Suppressor macrophage treated with lipopolysaccharide for 4 hours (primary cell): ENCODE data around the gene RAI1.
"Not testable (repeated sequence)": the region's sequence is repeated elsewhere in the genome, so short reads cannot be mapped to it uniquely, and the experiment has no call there.

Source experiments
- DNase-seq: peaks from one replicate; pipeline ENCODE4 v3.0.0-alpha.2; 2020

Gene RAI1

DNA sequence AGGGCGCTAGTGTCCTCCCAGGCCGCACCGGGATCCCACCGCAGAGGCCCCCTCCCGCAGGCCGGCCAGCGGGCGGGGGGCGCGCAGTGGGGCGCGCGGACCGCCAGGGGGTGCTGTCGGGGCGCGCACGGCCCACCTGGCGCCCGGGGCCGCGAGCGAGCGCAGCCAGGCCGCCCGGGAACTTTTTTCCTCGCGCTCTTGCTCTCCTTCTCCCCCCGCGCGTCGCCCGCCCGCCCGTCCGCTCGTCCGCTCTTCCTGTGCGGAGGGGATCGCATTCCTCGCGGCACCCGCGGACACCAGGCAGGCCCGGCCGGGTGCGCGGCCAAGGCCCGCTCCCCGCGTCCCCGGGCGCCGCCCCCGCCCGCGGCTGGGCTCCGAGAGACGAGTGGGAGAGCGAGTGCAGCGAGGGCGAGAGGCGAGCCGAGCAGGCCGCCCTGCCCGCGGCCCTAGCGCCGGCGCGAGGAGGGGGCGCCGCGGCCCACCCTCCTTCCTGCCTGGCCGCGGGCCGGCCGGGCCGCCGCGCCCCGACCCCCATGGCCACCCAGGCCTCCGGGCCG, at the start of gene RAI1:
RAI1 (plus strand) TSS at position 272 of the 557 bp plus-strand sequence. CDS start 111,491 bp downstream, outside the sequence.
- DNase-seq = peak; percentile 81

DNA sequence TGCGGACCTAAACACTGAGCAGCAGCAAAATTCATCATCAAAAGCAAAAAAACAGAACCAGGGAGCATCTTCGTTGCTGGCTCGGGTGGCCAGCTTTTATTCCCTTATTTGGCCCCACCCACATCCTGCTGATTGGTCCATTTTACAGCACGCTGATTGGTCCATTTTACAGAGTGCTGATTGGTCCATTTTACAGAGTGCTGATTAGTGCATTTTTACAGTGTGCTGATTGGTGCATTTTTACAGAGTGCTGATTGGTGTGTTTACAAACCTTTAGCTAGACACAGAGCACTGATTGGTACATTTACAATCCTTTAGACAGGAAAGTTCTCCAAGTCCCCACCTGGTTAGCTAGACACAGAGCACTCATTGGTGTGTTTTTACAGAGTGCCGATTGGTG, 48.6 kb upstream of the RAI1 start:
- not testable (repeated sequence) for DNase-seq

DNA sequence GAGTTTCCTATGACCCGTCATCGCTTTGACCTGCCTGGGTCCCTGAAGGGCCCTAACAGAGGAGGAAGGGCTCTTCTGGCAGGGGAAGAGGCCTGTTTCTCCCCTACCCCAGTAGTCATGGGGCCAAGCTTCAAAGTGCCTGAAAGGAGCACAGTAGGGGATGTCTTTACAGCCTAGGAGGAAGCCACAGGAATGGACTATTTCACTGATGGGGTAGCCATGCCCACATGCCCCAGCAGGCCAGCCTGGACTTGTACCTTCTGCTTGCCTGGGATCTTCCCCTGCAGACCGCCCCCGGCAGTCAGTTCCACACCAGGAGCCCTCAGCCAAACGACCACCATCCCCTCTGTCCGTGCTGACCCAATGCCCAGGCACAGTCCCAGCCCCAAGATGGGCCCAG, 47.9 kb upstream of the RAI1 start:
- no peak for DNase-seq

DNA sequence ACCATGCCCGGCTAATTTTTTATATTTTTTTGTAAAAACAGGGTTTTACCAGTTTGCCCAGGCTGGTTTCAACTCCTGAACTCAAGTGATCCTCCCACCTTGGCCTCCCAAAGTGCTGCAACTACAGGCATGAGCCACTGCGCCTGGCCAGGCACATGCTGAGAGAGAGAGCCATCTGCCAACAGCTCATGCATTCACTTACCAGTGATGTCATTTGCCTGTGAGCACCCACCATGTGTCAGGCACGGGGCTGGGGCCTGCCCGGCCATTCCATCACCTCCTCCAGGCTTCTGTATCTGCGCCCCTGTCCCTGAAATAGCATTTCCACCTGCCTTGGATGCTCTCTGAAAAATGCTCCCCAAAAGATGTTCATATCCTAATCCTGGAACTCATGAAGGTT, 46.1 kb upstream of the RAI1 start:
- no peak for DNase-seq

- DNase-seq = peak; percentile 42
Measured at GRCh38 chr17:17635537-17636271, 45.6 kb upstream of the RAI1 start.

DNA sequence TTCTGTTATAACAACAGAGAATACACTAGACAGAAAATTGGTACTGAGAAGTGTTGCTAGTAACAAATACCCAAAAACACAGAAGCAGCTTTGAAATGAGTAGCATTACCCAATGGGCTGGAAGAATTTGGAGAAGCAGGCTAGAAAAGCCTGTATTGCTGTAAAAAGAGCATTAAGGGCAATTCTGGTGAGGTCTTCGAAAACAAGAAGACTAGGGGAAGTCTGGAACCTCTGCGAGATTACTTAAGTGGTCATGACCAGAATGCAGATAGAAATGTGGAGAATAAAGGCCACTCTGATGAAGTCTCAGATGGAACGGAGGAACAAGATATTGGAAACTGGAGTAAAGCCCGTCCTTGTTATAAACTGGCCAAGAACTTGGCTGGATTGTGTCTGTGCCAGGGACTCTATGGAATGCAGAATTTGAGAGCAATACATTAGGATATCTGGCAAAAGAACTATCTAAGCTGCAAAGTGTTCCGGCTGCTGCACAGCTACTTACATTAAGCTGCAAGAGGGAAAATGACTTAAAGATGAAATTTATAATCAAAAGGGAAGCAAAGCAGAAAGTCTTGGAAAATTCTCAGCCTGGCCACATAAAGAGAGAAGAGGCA, 44.9 kb upstream of the RAI1 start:
- DNase-seq = no peak

GRCh38 chr17:17638467-17638866, 42.8 kb upstream of the RAI1 start:
- peak; percentile 17 for DNase-seq

DNA sequence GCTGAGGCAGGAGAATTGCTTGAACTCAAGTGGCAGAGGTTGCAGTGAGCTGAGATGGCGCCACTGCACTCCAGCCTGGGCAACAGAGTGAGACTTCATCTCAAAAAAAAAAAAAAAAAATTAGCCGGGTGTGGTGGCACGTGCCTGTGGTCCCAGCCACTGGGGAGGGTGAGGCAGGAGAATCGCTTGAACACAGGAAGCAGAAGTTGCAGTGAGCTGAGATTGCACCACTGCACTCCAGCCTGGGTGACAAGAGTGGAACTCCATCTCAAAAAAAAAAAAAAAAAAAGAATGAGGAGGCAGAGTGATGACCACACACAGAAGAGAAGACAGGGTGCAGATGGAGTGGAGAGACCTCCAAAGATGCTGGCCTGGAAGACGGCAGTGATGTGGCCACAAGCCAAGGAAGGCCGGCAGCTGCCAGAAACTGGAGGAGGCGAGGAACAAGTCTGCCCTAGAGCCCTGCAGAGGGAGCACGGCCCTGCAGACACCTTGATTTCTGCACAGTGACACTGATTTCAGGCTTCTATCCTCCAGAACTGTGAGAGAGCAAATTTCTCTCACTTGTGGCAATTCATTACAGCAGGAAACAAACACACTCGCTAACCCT, 41.5 kb upstream of the RAI1 start:
- peak; percentile 37 for DNase-seq

DNA sequence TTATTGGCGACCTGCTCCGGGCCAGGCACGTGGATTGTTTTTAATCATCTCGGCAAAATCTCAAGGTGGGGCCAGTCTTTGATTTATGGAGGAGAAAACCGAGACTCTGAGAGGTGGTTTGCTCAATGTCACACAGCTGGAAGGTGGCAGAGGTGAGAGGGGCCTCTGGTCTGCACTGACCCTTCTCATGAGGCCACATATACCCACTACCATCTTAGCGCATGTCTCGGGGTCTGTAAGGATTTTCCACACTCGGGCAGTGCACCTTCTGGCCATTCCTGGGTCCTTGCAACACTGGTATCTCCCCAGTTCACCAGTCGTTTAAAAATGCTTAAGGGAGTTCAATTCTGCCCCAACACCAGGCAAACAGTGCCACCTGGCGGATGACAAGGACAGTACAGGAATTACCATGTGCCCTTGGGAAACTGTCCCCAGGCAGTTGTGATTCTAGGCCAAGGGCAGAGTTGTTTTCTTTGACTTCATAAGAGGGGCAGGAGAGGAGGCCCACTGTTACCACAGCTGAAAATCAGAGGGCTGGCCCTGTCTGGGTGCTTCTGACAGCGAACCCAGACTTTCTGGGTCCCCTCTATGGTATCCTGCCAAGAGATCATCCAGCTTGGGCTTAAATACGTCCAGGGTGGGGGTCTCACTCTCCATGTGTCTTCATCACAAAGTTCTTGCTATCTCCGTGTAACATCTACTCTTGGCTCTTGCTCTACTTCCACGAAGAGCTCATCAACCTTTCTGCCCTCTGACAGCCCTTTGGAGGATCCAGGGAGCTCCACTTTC, 39.4 kb upstream of the RAI1 start:
- peak; percentile 85 for DNase-seq

DNA sequence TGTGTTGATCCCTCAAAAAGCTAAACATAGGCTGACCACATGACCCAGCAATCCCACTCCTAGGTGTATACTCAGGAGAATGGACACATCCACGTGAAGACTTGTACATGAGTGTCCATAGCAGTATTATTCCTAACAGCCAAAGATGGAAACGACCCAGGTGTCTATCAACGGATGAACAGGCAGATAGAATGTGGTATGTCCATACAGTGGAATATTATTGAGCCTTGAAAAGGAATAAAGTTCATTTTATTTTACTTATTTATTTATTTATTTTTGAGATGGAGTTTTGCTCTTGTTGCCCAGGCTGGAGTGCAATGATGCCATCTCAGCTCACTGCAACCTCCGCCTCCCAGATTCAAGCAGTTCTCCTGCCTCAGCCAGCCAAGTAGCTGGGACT, 36.1 kb upstream of the RAI1 start:
- DNase-seq = not testable (repeated sequence)

DNA sequence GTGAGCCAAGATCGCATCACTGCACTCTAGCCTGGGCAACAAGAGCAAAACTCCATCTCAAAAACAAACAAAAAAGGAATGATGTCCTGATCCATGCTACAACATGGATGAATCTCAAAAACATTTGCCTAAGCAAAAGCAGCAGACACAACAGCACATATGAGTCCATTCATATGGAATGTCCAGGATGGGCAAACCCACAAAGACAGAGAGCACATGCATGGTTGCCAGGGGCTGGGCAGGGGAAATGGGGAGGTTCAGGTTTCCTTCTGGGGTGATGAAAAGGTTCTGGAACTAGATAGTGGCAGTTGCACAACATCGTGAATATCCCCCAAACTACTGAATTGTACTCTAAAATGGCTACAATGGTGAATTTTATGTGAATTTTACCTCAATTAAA, 35.3 kb upstream of the RAI1 start:
- DNase-seq = no peak

DNA sequence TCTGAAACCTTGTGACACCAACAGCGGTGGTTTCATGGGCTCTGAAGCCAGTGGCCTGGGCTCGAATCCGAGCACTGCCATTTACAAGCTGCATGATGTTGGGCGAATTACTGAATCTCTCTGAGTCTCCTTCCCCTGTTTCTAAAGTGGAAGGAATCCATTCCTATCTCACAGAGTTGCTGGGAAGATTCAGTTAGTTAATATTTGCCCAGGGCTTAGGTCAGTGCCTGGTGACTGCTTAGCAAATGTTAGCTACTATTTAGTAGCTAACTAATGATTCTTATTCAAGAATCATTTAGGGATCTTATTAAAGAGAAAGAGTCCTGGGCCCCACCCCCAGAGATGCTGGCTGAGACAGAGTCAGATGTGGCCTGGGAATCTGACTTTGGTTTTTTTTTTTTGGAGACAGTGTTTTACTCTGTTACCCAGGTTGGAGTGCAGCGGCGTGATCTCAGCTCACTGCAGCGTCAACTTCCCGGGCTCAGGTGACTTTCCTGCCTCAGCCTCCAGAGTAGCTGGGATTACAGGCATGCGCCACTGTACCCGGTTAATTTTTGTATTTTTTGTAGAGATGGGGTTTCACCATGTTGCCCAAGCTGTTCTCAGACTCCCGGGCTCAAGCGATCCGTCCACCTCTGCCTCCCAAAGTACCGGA, 33.6 kb upstream of the RAI1 start:
- DNase-seq = no peak

DNA sequence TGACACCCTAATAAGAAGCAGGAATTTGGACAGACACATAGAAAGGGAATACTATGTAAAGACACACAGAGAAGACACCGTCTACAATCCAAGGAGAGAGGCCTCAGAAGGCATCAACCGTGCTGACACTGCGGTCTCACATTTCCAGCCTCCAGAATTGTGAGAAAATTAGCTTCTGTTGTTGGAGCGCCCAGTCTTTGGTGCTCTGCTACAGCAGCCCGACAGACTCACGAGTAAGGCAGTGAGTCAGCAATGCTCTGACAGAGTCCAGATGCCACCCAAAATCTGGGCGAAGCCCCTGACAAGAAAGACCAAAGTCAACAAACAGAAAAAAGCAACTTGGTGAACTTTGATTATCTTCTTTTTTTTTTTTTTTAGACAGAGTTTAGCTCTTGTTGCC, 32.5 kb upstream of the RAI1 start:
- DNase-seq = no peak

GRCh38 chr17:17650959-17651358, 30.3 kb upstream of the RAI1 start:
- no peak for DNase-seq

GRCh38 chr17:17653343-17653742, 27.9 kb upstream of the RAI1 start:
- no peak for DNase-seq

DNA sequence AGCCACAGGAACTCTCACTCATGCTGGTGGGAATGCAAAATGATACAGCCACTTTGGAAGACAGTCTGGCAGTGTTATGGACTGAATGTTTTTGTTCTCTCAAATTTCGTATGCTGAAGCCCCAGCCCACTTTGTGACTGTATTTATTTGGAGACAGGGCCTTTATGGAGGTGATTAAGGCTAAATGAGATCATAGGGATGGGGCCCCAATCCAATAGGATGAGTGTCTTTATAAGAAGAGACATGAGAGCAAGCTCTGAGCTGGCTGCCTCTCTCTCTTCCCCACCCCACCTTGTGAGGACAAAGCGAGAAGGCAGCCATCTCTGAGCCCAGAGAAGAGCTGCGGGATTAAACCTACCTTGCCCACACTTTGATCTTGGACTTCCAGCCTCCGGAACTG, 21.9 kb upstream of the RAI1 start:
- DNase-seq = no peak

DNA sequence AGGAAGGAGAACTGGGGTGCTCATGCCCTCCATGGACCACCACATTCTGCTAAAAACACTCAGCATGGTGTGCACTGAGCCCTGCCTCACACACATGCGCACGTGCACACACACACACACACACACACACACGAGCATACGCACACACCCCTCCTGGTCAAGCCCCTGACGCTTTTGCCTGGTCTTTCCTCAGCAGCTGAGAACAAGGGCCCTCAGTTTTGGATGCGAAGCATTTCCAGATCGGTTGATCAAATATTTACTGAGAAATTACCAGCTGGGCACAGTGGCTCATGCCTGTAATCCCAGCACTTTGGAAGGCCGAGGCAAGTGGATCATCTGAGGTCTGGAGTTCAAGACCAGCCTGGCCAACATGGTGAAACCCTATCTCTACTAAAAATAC, 20.1 kb upstream of the RAI1 start:
- no peak for DNase-seq

DNA sequence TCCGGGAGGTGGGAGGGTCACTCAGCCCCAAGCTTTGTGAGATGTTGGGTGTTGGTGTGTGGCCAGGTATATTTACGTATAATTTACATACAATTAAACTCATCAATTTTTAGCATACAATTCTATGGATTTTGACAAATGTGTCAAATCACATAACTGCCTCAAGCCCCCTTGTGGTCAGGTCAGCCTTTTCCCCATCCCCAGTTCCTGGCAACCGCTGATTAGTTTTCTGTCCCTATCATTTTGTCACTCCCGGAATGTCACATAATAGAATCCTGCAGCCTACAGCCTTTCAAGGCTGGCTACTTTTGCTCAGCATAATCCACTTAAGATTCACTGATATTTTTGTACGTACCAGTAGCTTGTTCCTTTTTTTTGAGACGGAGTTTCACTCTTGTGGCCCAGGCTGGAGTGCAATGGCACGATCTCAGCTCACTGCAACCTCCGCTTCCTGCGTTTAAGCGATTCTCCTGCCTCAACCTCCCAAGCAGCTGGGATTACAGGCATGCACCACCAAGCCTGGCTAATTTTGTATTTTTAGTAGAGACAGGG, 19.3 kb upstream of the RAI1 start:
- DNase-seq = peak; percentile 33

DNA sequence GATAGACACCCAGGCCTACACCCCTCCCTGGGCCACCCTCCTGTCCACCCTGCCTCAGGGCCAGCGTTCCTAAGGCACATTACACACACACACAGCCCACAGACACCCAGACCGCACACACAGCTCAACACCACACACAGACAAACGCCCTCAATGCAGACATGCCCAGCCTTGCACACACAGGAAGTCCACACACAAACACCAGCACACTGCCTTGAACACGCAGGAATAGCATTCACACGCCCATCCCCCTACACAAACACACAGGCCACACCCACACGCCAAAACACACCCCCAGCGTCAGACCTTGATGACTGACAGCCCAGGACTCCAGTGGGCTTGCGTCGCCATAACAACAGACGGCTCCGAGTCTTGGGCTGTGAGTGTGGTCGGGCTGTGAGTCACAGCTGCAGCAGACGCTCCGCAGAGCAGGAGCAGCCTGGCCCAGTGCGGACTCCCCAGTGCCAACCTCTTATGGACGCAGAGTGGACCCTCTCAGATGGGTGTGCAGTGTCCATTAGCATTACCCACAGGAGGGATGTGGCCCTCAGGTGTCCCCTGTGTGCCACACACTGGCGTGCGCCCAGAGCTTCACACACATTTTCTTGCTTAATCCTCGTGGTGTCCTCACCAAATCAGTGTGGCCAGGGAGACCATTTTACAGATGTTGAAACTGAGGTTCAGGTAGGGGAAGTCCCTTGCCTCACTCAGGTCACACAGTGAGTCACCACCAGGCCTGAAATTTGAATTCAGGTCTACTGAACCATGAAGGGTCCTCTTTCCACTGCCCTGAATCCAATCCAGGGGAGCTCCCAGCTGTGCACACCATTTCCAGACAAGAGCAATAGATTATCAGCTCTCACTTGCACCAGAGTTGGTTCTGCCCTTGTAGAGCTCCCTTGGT, 17.8 kb upstream of the RAI1 start:
- DNase-seq = peak; percentile 67

- DNase-seq = no peak
Measured at GRCh38 chr17:17664064-17664452, 17.2 kb upstream of the RAI1 start.

- DNase-seq = no peak
Measured at GRCh38 chr17:17665255-17665654, 16.0 kb upstream of the RAI1 start.
